ENCODE measurements around the gene FBXL15. TPM values are rescaled to one million over a fixed set of nuclear protein-coding genes. Genes with fewer than 3 reads are reported as not detected.

FBXL15 gene
- total and polyA plus RNA-seq, 2 of the 13 experiments (the other 11 are each of a cell fraction or from before 2014, with no cell fraction given): 4.3 to 8.3 TPM

- TF ChIP-seq ZNF276 (CRISPR knock-in tag; IDR thresholded peaks at IDR 0.05; ENCODE audit: low read depth): 0 out of 2 replicates have a peak, but pooled peaks have one; percentile 18
- TF ChIP-seq TIGD3 (CRISPR knock-in tag; IDR thresholded peaks at IDR 0.05; ENCODE audit: borderline replicate concordance): 0 out of 2 replicates have a peak, but pooled peaks have one; percentile 36
- TF ChIP-seq ZFY (CRISPR knock-in tag; IDR thresholded peaks at IDR 0.05): peak; percentile 87
- no peak for TF ChIP-seq ZNF3 (CRISPR knock-in tag; IDR thresholded peaks at IDR 0.05)
- peak; percentile 82 for TF ChIP-seq ZC3H13 (CRISPR knock-in tag; IDR thresholded peaks at IDR 0.05)
- peak; percentile 59; the same call in 1 of the 2 replicates for TF ChIP-seq ZBTB21 (CRISPR knock-in tag; IDR thresholded peaks at IDR 0.05)
- 0 out of 2 replicates have a peak, but pooled peaks have one; percentile 60 for TF ChIP-seq HBP1 (CRISPR knock-in tag; IDR thresholded peaks at IDR 0.05; ENCODE audit: low read depth)
- TF ChIP-seq ZNF780A (CRISPR knock-in tag; IDR thresholded peaks at IDR 0.05): peak; percentile 76; the same call in 1 of the 2 replicates
- peak; percentile 93 for TF ChIP-seq IRF2 (CRISPR knock-in tag; IDR thresholded peaks at IDR 0.05)
- peak; percentile 46; the same call in 1 of the 2 replicates for TF ChIP-seq MAZ (IDR thresholded peaks at IDR 0.05; ENCODE audit: borderline replicate concordance, low read depth, low read length)
- peak; percentile 98 for TF ChIP-seq MAZ (CRISPR knock-in tag; IDR thresholded peaks at IDR 0.05; ENCODE audit: low read depth)
- TF ChIP-seq DNMT1 (CRISPR knock-in tag; IDR thresholded peaks at IDR 0.05): peak; percentile 93
- TF ChIP-seq LBX2 (CRISPR knock-in tag; IDR thresholded peaks at IDR 0.05; ENCODE audit: borderline replicate concordance): 0 out of 2 replicates have a peak, but pooled peaks have one; percentile 79
- no peak for TF ChIP-seq TOE1 (CRISPR knock-in tag; IDR thresholded peaks at IDR 0.05)
- peak; percentile 51 for TF ChIP-seq REL (CRISPR knock-in tag; conservative IDR thresholded peaks at IDR 0.05)
- no peak for TF ChIP-seq ZNF18 (CRISPR knock-in tag; IDR thresholded peaks at IDR 0.05; ENCODE audit: insufficient replicate concordance)
- peak; percentile 87 for TF ChIP-seq ARHGAP35 (CRISPR knock-in tag; IDR thresholded peaks at IDR 0.05; ENCODE audit: borderline replicate concordance)
- no peak for TF ChIP-seq ATM (IDR thresholded peaks at IDR 0.05; ENCODE audit: borderline replicate concordance)
- peak; percentile 54; the same call in 1 of the 2 replicates for TF ChIP-seq ESRRA (CRISPR knock-in tag; IDR thresholded peaks at IDR 0.05; ENCODE audit: low read depth)
- no peak for TF ChIP-seq ZNF597 (CRISPR knock-in tag; IDR thresholded peaks at IDR 0.05)
- TF ChIP-seq TBX3 (IDR thresholded peaks at IDR 0.05; ENCODE audit: borderline replicate concordance): no peak
Observed at GRCh38 chr10:102399217-102400021, 21.2 kb upstream of the FBXL15 start (continued).

All from HepG2 (cell line).